Heart left ventricle (tissue), 16 donors: Measurements from ENCODE around the gene LINC01488. TPM values are rescaled to one million over a fixed set of nuclear protein-coding genes. Genes with fewer than 3 reads are reported as not detected.

Experiments used
- ATAC-seq, 4 donors: fragments of 200-7000 bp; cut with Tn5 transposase; one replicate each; pipeline ENCODE4 v1.9.1; 2020 to 2022; ENCODE audit warnings: moderate library complexity in 4 of 4, mild to moderate bottlenecking in 3 of 4, moderate number of reproducible peaks in 1 of 4
- DNase-seq, 5 donors: peaks; one replicate each; pipeline ENCODE4 v3.0.0-alpha.2; 2020
- H3K27ac ChIP-seq, 12 donors: fragments of 200-600 bp; sonication (generic) in 4 of 12; one replicate each; pipeline versions ENCODE4 v1.5.0 to v1.8.0; 2016 to 2022; ENCODE audit warnings: mild to moderate bottlenecking in 2 of 12
- H3K27me3 ChIP-seq, 9 donors: fragments of 200-600 bp; sonication (generic) in 2 of 9; one replicate each; pipeline versions ENCODE4 v1.5.1 to v1.8.0; 2016 to 2022; ENCODE audit warnings: mild to moderate bottlenecking in 3 of 9
- H3K36me3 ChIP-seq, 9 donors: fragments of 200-600 bp; sonication (generic) in 2 of 9; one replicate each; pipeline versions ENCODE4 v1.5.0 to v1.8.0; 2018 to 2022; ENCODE audit warnings: mild to moderate bottlenecking in 2 of 9
- H3K4me1 ChIP-seq, 12 donors: fragments of 200-600 bp; sonication (generic) in 4 of 12; one replicate each; pipeline versions ENCODE4 v1.5.0 to v1.8.0; 2016 to 2022; ENCODE audit warnings: mild to moderate bottlenecking in 3 of 12
- H3K4me3 ChIP-seq, 12 donors: fragments of 200-600 bp; sonication (generic) in 4 of 12; one replicate each; pipeline versions ENCODE4 v1.5.0 to v1.8.0; 2017 to 2022; ENCODE audit warnings: mild to moderate bottlenecking in 9 of 12, moderate library complexity in 4 of 12
- H3K9me3 ChIP-seq, 12 donors: fragments of 200-600 bp; sonication (generic) in 4 of 12; one replicate each; pipeline versions ENCODE4 v1.5.0 to v1.8.0; 2016 to 2022; ENCODE audit warnings: mild to moderate bottlenecking in 1 of 12
- CTCF ChIP-seq, 12 donors: fragments of 200-600 bp; sonication (generic) in 4 of 12; IDR thresholded peaks; one replicate each; pipeline versions ENCODE4 v1.5.0 to v1.8.0; 2018 to 2022; ENCODE audit warnings: antibody characterized with exemption in 12 of 12, mild to moderate bottlenecking in 5 of 12
- POLR2A ChIP-seq, 2 donors: fragments of 450-650 bp; IDR thresholded peaks; one replicate each; pipeline ENCODE4 v1.6.1; 2017; ENCODE audit warnings: antibody characterized with exemption in 2 of 2, mild to moderate bottlenecking in 2 of 2, moderate library complexity in 2 of 2
- WGBS, 4 donors: extraction: QIAGEN DNeasy Blood & Tissue Kit in 2 of 4; methylation state at CpG; one replicate each; pipeline versions ENCODE4 v1.1.5 to v1.1.7; 2013 to 2018; 5-methylcytosine and 5-hydroxymethylcytosine counted together
- intact Hi-C, 10 donors: fragments of 100-400 bp; cut with DNase I; formaldehyde crosslinking; loops; one replicate each; pipeline versions ENCODE4 v1.11.1 to v1.14.2; 2022
- polyA plus RNA-seq, 2 donors: library from polyadenylated mRNA; stranded (reverse); fragments of 200-250 nt; gene quantifications; one replicate each; pipeline ENCODE4 v1.2.3, GENCODE V29; 2013
- total RNA-seq, 9 donors: library from RNA; depleted of rRNA in 2 of 9; stranded (reverse); fragments of >200 nt in 2 of 9; fragmentation: NEBNext Ultra II Directional in 3 of 9; extraction: Animal tissue kit (Norgen Biotek cat#: 25700) in 3 of 9; gene quantifications; one replicate each; pipeline versions ENCODE4 v1.1.0 to v1.2.4, GENCODE V29; 2016 to 2023
- donor health status: ischemic (EF 13 %, LVEDD 7.1; RV severe dilation, severe dysfunction).
- donor health status: healthy with polysubstance abuse.
- donor health status: DM: no; HTN: yes; CAD: no.
- donor health status: DM: no; HTN: no; CAD: no.
- donor health status: ischemic (EF 25% LVEDD 6.9; RV normal size, moderate dysfunction).
- donor health status: ischemic (EF 25% LVEDD 5.7; RV mildly dilated, moderate dysfunction).
- donor health status: healthy.
- donor health status: DM: yes; HTN: yes; CAD: no.
- donor health status: ischemic (EF 35%, LVEDD 5.7; RV mildly dilated, moderate dysfunction).
- donor health status: nonischemic (EF 11% LVEDD 7.7; RV severe dilation, severe dysfunction).
- donor health status: DM: yes; HTN: yes; CAD: no.
- donor health status: PGD.
- donor health status: ischemic (EF 29% LVEDD 5.4; RV normal size, mild dysfunction).
- donor health status: nonischemic (EF 23%, LVEDD 6.1; RV moderate dilation, normal function).

LINC01488 gene
- total and polyA plus RNA-seq, 11 donors = 0.04 to 0.42 (median 0.14) TPM; not detected in 5

GRCh38 chr11:69531717-69532088 is 50.2 kb downstream of the LINC01488 start:
- Histone ChIP-seq H3K9me3 (no peaks in the 10 kb centered on the region), H3K27me3 (no peaks in the 10 kb centered on the region), H3K4me1 (no peaks in the 10 kb centered on the region), H3K36me3 (no peaks in the 10 kb centered on the region), H3K4me3 (no peak overlapping the region), H3K27ac (no peak overlapping the region)
- intact Hi-C loops = no loop called here
- no peak for TF ChIP-seq POLR2A (IDR thresholded peaks at IDR 0.05)
- TF ChIP-seq CTCF (IDR thresholded peaks at IDR 0.05) = no peak
- 87 to 95% (median 92%) methylated on average over 9 of the region's 9 CpGs for WGBS, 4 donors
- no peak for ATAC-seq
- DNase-seq = no peak

- Histone ChIP-seq H3K9me3 (no peaks in the 10 kb centered on the region), H3K36me3 (no peaks in the 10 kb centered on the region), H3K27ac (no peak overlapping the region), H3K4me1 (peaks cover 0 to 7% (median under 1%) of the 10 kb centered on the region in 12 donors), H3K27me3 (no peaks in the 10 kb centered on the region), H3K4me3 (no peak overlapping the region)
- 83 to 86% (median 85%) methylated on average over 20 to 23 of the region's 23 CpGs for WGBS, 4 donors
- intact Hi-C loops = no loop called here
- DNase-seq (no peak), ATAC-seq (no peak)
- TF ChIP-seq POLR2A (IDR thresholded peaks at IDR 0.05) (no peak), CTCF (IDR thresholded peaks at IDR 0.05) (no peak)
Observed at GRCh38 chr11:69533296-69534165, 52.1 kb downstream of the LINC01488 start.

- ATAC-seq (no peak), DNase-seq (no peak)
- 49 to 65% (median 53%) methylated on average over 14 of the region's 14 CpGs for WGBS, 4 donors
- Histone ChIP-seq H3K36me3 (no peaks in the 10 kb centered on the region), H3K4me1 (peaks cover 0 to 13% (median 6%) of the 10 kb centered on the region in 12 donors), H3K4me3 (no peak overlapping the region), H3K27ac (no peak overlapping the region), H3K27me3 (no peaks in the 10 kb centered on the region), H3K9me3 (no peaks in the 10 kb centered on the region)
- no peak for TF ChIP-seq POLR2A (IDR thresholded peaks at IDR 0.05)
- TF ChIP-seq CTCF (IDR thresholded peaks at IDR 0.05) = no peak
- intact Hi-C loops = no loop called here
Observed at GRCh38 chr11:69534166-69534530, 52.7 kb downstream of the LINC01488 start.

- Histone ChIP-seq H3K36me3 (no peaks in the 10 kb centered on the region), H3K27me3 (no peaks in the 10 kb centered on the region), H3K4me1 (peaks cover 0 to 29% (median 23%) of the 10 kb centered on the region in 12 donors), H3K4me3 (no peak overlapping the region), H3K9me3 (no peaks in the 10 kb centered on the region), H3K27ac (no peak overlapping the region)
- WGBS, 4 donors = 91 to 96% (median 93%) methylated on average over 7 of the region's 7 CpGs
- ATAC-seq (no peak), DNase-seq (no peak)
- intact Hi-C loops = no loop called here
- TF ChIP-seq CTCF (IDR thresholded peaks at IDR 0.05) (no peak), POLR2A (IDR thresholded peaks at IDR 0.05) (no peak)
Observed at GRCh38 chr11:69535908-69536307, 54.4 kb downstream of the LINC01488 start.
